K562 (cell line): ENCODE data around the gene CFAP58. TPM values are rescaled to one million over a fixed set of nuclear protein-coding genes. Genes with fewer than 3 reads are reported as not detected.

Experiments
- CREB1 ChIP-seq, 2 experiments: sonication (generic) in 1 of 2; formaldehyde crosslinking in 1 of 2; IDR thresholded peaks; 2 replicates each; pipeline versions ENCODE4 v1.6.1 to v1.8.0; 2012 to 2022; ENCODE audit warnings: inconsistent platforms in 1 of 2, mild to moderate bottlenecking in 1 of 2, missing genetic modification reagents in 1 of 2, moderate library complexity in 1 of 2
- FOXJ2 ChIP-seq: fragments of 200-800 bp; sonication (Bioruptor generic); IDR thresholded peaks from 2 replicates; pipeline ENCODE4 v1.6.1; 2016; ENCODE audit warnings: missing genetic modification characterization, missing compliant biosample characterization
- HMGN3 ChIP-seq: IDR thresholded peaks from 2 replicates; pipeline ENCODE4 v1.6.1; 2011; ENCODE audit warnings: borderline replicate concordance, low read depth, mild to moderate bottlenecking, mixed read lengths, low read length; ENCODE audit not compliant: insufficient read length; ENCODE audit errors: extremely low read depth
- MAZ ChIP-seq, 2 experiments: fragments of 450-650 bp in 1 of 2; sonication (generic) in 1 of 2; formaldehyde crosslinking; IDR thresholded peaks in 1 of 2; conservative IDR thresholded peaks in 1 of 2; 2 replicates each; pipeline versions ENCODE4 v1.4.0 to v1.5.0; 2020; ENCODE audit warnings: mild to moderate bottlenecking in 1 of 2, missing genetic modification reagents in 1 of 2
- MCM2 ChIP-seq: fragments of 450-650 bp; IDR thresholded peaks from 2 replicates; pipeline ENCODE4 v1.6.1; 2017; ENCODE audit warnings: low read depth, mild to moderate bottlenecking
- RBFOX2 ChIP-seq: fragments of 200-400 bp; formaldehyde crosslinking; IDR thresholded peaks from 2 replicates; pipeline ENCODE4 v1.6.1; 2017; ENCODE audit warnings: low read depth, mild to moderate bottlenecking, low read length, moderate library complexity
- REST ChIP-seq, 2 experiments: fragments of 450-650 bp; formaldehyde crosslinking in 1 of 2; IDR thresholded peaks; 2 replicates each; pipeline versions ENCODE4 v1.4.0 to v1.6.1; 2014 to 2020; ENCODE audit warnings: mild to moderate bottlenecking in 2 of 2, borderline replicate concordance in 1 of 2, low read depth in 1 of 2
- TBL1XR1 ChIP-seq, 2 experiments: IDR thresholded peaks; 2 replicates each; pipeline ENCODE4 v1.6.1; 2012; ENCODE audit warnings: improper control_type of control experiment in 2 of 2, low read length in 2 of 2, mild to moderate bottlenecking in 1 of 2
- ZBTB1 ChIP-seq: sonication (generic); formaldehyde crosslinking; IDR thresholded peaks from 2 replicates; pipeline ENCODE4 v1.8.1; 2023; ENCODE audit warnings: missing genetic modification reagents, low read depth, mild to moderate bottlenecking, borderline replicate concordance
- ZMIZ1 ChIP-seq, 2 experiments: fragments of 150-350 bp in 1 of 2; IDR thresholded peaks; 2 replicates each; pipeline ENCODE4 v1.6.1; 2012 to 2016; ENCODE audit warnings: low read depth in 2 of 2, low read length in 2 of 2, mild to moderate bottlenecking in 1 of 2, moderate library complexity in 1 of 2
- ZNF280B ChIP-seq: fragments of 250-450 bp; sonication (Bioruptor Pico); IDR thresholded peaks from 2 replicates; pipeline ENCODE4 v1.5.1; 2021; ENCODE audit warnings: mild to moderate bottlenecking
- polyA plus RNA-seq, 8 experiments: library from polyadenylated mRNA; depleted of rRNA in 4 of 8; stranded (reverse) in 5 of 8; unstranded in 3 of 8; fragments of >200 nt; fragmentation: Nextera tagmentation in 2 of 8; fragmentation: Illumina TruSeq in 1 of 8; extraction: Ambion mirVana in 2 of 8; extraction: Trizol in 1 of 8; gene quantifications; 2 replicates each; pipeline versions ENCODE4 v1.2.1 to v1.2.3, GENCODE V29; 2011 to 2014; ENCODE audit warnings: inconsistent platforms in 1 of 8, missing spikeins in 1 of 8
- total RNA-seq, 7 experiments: library from RNA; depleted of rRNA in 6 of 7; stranded (reverse); fragments of >200 nt in 6 of 7; fragmentation: Illumina TruSeq in 2 of 7; extraction: Trizol in 2 of 7; gene quantifications; 2 replicates each; pipeline versions ENCODE4 v1.2.1 to v1.2.3, GENCODE V29; 2011 to 2021; ENCODE audit warnings: low replicate concordance in 1 of 7

Gene CFAP58
- total and polyA plus RNA-seq, 9 of the 15 experiments (the other 6 are each of a cell fraction or from before 2014, with no cell fraction given) = 0.08 to 2.0 (median 0.71) TPM

- TF ChIP-seq ZNF280B (CRISPR knock-in tag) = no peak
- TF ChIP-seq MAZ (CRISPR knock-in tag; conservative IDR thresholded peaks at IDR 0.05 in 1 of 2, IDR thresholded peaks at IDR 0.05 in 1 of 2) = 0 out of 4 replicates have a peak, but pooled peaks of 1 of the 2 experiments have one; percentile 64
- peak; percentile 39 for TF ChIP-seq HMGN3
- no peak for TF ChIP-seq CREB1 (IDR thresholded peaks at IDR 0.05)
- TF ChIP-seq CREB1 (CRISPR knock-in tag; IDR thresholded peaks at IDR 0.05) = peak; percentile 51; the same call in 1 of the 2 replicates
- 0 out of 2 replicates have a peak, but pooled peaks have one; percentile 15 for TF ChIP-seq RBFOX2
- peak in 1 of 2 experiments; percentile 46; a peak in 1 of 4 replicates for TF ChIP-seq TBL1XR1 (IDR thresholded peaks at IDR 0.05; ENCODE audit: low read length in 2 of 2)
- 0 out of 4 replicates have a peak, but pooled peaks of 1 of the 2 experiments have one; percentile 65 for TF ChIP-seq ZMIZ1 (IDR thresholded peaks at IDR 0.05; ENCODE audit: low read depth in 2 of 2, low read length in 2 of 2)
- peak; percentile 68; the same call in 1 of the 2 replicates for TF ChIP-seq FOXJ2 (tag)
- no peak for TF ChIP-seq ZBTB1
- TF ChIP-seq REST (IDR thresholded peaks at IDR 0.05; ENCODE audit: borderline replicate concordance) = no peak
- TF ChIP-seq REST (CRISPR knock-in tag; IDR thresholded peaks at IDR 0.05; ENCODE audit: low read depth) = 0 out of 2 replicates have a peak, but pooled peaks have one; percentile 33
- TF ChIP-seq MCM2 = no peak
Observed at GRCh38 chr10:104353325-104354048, at the start of gene CFAP58 (continued).
